ENCODE data around the gene HAS3. TPM values are rescaled to one million over a fixed set of nuclear protein-coding genes. Genes with fewer than 3 reads are reported as not detected.
"Not testable (repeated sequence)": the region's sequence is repeated elsewhere in the genome, so short reads cannot be mapped to it uniquely, and the experiment has no call there.

Gene HAS3, protein sequence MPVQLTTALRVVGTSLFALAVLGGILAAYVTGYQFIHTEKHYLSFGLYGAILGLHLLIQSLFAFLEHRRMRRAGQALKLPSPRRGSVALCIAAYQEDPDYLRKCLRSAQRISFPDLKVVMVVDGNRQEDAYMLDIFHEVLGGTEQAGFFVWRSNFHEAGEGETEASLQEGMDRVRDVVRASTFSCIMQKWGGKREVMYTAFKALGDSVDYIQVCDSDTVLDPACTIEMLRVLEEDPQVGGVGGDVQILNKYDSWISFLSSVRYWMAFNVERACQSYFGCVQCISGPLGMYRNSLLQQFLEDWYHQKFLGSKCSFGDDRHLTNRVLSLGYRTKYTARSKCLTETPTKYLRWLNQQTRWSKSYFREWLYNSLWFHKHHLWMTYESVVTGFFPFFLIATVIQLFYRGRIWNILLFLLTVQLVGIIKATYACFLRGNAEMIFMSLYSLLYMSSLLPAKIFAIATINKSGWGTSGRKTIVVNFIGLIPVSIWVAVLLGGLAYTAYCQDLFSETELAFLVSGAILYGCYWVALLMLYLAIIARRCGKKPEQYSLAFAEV
- 1 to 10 TPM; 1.2 to 1.4 TPM for total RNA-seq

- Mint-ChIP-seq H3K9me3 (no peaks in the 10 kb centered on the region), H3K36me3 (ENCODE audit: insufficient read depth in 2 of 2) (peaks cover 4 to 5% of the 10 kb centered on the region in 2 donors), H3K27me3 (ENCODE audit: low read depth) (peaks cover 45% of the 10 kb centered on the region), H3K4me3 (peak within 1 kb of the TSS; percentile 88 to 95), H3K27ac (no peak within 1 kb of the TSS), H3K4me1 (ENCODE audit: low read depth) (peaks cover 21% of the 10 kb centered on the region)
- DNase-seq = peak; percentile 49 to 52
- peak; percentile 74 to 78 for ATAC-seq (replicated peaks in 1 of 2)
Observed at GRCh38 chr16:69105501-69106361, at the start of gene HAS3. Gene HAS3 (plus strand): TSS chr16:69105653. CDS start chr16:69109396, 3,743 bp downstream.

DNA sequence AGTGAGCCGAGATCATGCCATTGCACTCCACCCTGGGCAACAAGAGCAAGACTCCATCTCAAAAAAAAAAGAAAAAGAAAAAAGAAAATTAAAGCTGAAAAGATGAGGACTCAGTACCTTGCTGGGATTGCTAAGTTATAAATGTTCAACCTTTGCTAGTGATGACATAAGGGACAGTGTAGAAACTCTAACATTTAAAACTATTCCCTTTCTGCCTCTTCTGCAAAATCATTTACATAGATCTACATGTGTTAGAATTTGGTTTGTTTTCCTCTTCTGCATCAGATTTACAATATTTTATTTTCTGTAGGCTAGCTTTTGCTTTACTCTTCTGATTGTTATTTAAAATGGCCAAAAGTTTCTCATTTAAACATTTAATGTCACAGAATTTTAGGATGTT, 49.5 kb upstream of the HAS3 start:
- Mint-ChIP-seq H3K4me3 (no peak overlapping the region), H3K4me1 (ENCODE audit: low read depth) (peaks cover 14% of the 10 kb centered on the region), H3K27ac (no peak overlapping the region), H3K36me3 (ENCODE audit: insufficient read depth in 2 of 2) (no peaks in the 10 kb centered on the region), H3K27me3 (ENCODE audit: low read depth) (no peaks in the 10 kb centered on the region), H3K9me3 (no peaks in the 10 kb centered on the region)
- ATAC-seq (replicated peaks in 1 of 2) = no peak
- DNase-seq = no peak

GRCh38 chr16:69056421-69056820, 49.0 kb upstream of the HAS3 start:
- DNase-seq (no peak), ATAC-seq (replicated peaks in 1 of 2) (no peak)
- Mint-ChIP-seq H3K4me1 (ENCODE audit: low read depth) (peaks cover 14% of the 10 kb centered on the region), H3K4me3 (no peak overlapping the region), H3K27me3 (ENCODE audit: low read depth) (no peaks in the 10 kb centered on the region), H3K27ac (no peak overlapping the region), H3K36me3 (ENCODE audit: insufficient read depth in 2 of 2) (no peaks in the 10 kb centered on the region), H3K9me3 (no peaks in the 10 kb centered on the region)

DNA sequence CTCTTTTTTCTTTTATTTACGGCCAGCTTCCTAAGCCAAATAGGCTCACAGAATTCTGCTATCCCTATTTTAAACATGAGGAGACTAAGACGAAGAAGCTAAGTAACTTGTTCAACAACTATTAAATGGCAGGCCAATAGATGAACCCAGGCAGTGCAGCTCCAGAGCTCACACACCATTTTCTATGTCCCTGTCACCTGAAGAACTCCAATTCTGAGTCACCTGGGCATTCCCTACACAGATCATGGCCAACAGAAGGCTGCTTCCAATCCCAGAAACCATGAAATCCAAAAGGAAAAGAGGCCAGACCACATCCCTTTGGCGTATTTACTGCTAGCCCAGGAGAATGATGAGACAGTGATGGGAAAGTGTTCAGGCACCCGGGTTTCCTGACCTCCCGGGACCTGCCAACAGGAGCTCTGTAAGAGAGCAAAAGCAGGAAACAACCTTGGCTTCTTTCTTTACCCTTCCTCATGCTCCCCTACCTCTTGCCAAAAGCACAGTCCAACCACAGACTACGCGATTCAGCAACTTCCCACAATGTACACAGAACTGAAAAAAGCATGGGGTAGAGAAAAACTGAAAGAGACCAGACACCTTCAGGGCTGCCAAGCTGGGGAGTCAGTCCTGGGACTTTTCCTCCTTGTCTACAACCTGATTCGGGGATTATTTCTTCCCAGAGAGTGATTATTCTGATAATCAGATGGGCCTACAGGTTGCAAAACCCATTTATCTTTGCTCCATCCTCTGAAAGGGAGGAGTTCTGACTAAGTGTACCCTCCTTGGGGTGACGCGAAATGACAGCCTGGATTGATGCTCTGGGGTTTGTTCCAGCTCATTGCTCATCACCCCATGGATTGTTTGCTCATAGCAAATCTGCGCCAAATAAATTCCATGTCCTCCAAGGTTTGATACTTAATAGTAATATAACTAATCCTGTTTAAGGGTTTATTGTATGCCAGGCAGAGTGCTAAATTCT, 47.8 kb upstream of the HAS3 start:
- Mint-ChIP-seq H3K9me3 (no peaks in the 10 kb centered on the region), H3K4me3 (no peak overlapping the region)

GRCh38 chr16:69063491-69063890, 42.0 kb upstream of the HAS3 start:
- not testable (repeated sequence) for H3K4me1 Mint-ChIP-seq (ENCODE audit: low read depth); DNase-seq; H3K27me3 Mint-ChIP-seq (ENCODE audit: low read depth); H3K27ac Mint-ChIP-seq; H3K4me3 Mint-ChIP-seq; H3K9me3 Mint-ChIP-seq; H3K36me3 Mint-ChIP-seq (ENCODE audit: insufficient read depth in 2 of 2); ATAC-seq (replicated peaks in 1 of 2)

More for the DNA sequence above, 47.8 kb upstream of the HAS3 start:
- H3K27me3 Mint-ChIP-seq (ENCODE audit: low read depth) = no peaks in the 10 kb centered on the region
- H3K27ac Mint-ChIP-seq = no peak overlapping the region
- peaks cover 14% of the 10 kb centered on the region for H3K4me1 Mint-ChIP-seq (ENCODE audit: low read depth)
- ATAC-seq (replicated peaks in 1 of 2) = peak in 1 of 2 donors; percentile 27
- peak in 1 of 2 donors; percentile 2 for DNase-seq
- H3K36me3 Mint-ChIP-seq (ENCODE audit: insufficient read depth in 2 of 2) = no peaks in the 10 kb centered on the region

GRCh38 chr16:69064124-69064763, 41.2 kb upstream of the HAS3 start:
- Mint-ChIP-seq H3K27ac (no peak overlapping the region), H3K27me3 (ENCODE audit: low read depth) (no peaks in the 10 kb centered on the region), H3K4me3 (no peak overlapping the region), H3K36me3 (ENCODE audit: insufficient read depth in 2 of 2) (no peaks in the 10 kb centered on the region), H3K9me3 (no peaks in the 10 kb centered on the region), H3K4me1 (ENCODE audit: low read depth) (no peaks in the 10 kb centered on the region)
- ATAC-seq (replicated peaks in 1 of 2) (no peak), DNase-seq (no peak)

GRCh38 chr16:69064764-69065313, 40.6 kb upstream of the HAS3 start:
- no peak for DNase-seq
- Mint-ChIP-seq H3K27me3 (ENCODE audit: low read depth) (no peaks in the 10 kb centered on the region), H3K4me1 (ENCODE audit: low read depth) (no peaks in the 10 kb centered on the region), H3K36me3 (ENCODE audit: insufficient read depth in 2 of 2) (no peaks in the 10 kb centered on the region), H3K27ac (no peak overlapping the region), H3K9me3 (no peaks in the 10 kb centered on the region), H3K4me3 (no peak overlapping the region)
- no peak for ATAC-seq (replicated peaks in 1 of 2)

- DNase-seq = no peak
- Mint-ChIP-seq H3K4me3 (no peak overlapping the region), H3K9me3 (no peaks in the 10 kb centered on the region), H3K27ac (peak overlapping the region; percentile 7), H3K36me3 (ENCODE audit: insufficient read depth in 2 of 2) (no peaks in the 10 kb centered on the region), H3K4me1 (ENCODE audit: low read depth) (no peaks in the 10 kb centered on the region), H3K27me3 (ENCODE audit: low read depth) (no peaks in the 10 kb centered on the region)
- ATAC-seq (replicated peaks in 1 of 2) = no peak
Observed at GRCh38 chr16:69069504-69069903, 35.9 kb upstream of the HAS3 start.

GRCh38 chr16:69071036-69071435, 34.4 kb upstream of the HAS3 start:
- Mint-ChIP-seq H3K4me1 (ENCODE audit: low read depth) (no peaks in the 10 kb centered on the region), H3K27ac (no peak overlapping the region), H3K27me3 (ENCODE audit: low read depth) (no peaks in the 10 kb centered on the region), H3K4me3 (no peak overlapping the region), H3K36me3 (ENCODE audit: insufficient read depth in 2 of 2) (no peaks in the 10 kb centered on the region), H3K9me3 (no peaks in the 10 kb centered on the region)
- no peak for DNase-seq
- no peak for ATAC-seq (replicated peaks in 1 of 2)

GRCh38 chr16:69072640-69072974, 32.8 kb upstream of the HAS3 start:
- H3K4me1 Mint-ChIP-seq (ENCODE audit: low read depth) = no peaks in the 10 kb centered on the region
- no peak for ATAC-seq (replicated peaks in 1 of 2)

GRCh38 chr16:69073181-69073702, 32.2 kb upstream of the HAS3 start:
- Mint-ChIP-seq H3K4me1 (ENCODE audit: low read depth) (no peaks in the 10 kb centered on the region), H3K27me3 (ENCODE audit: low read depth) (no peaks in the 10 kb centered on the region), H3K9me3 (no peaks in the 10 kb centered on the region), H3K4me3 (no peak overlapping the region), H3K36me3 (ENCODE audit: insufficient read depth in 2 of 2) (no peaks in the 10 kb centered on the region), H3K27ac (no peak overlapping the region)
- no peak for ATAC-seq (replicated peaks in 1 of 2)
- no peak for DNase-seq

More at GRCh38 chr16:69072640-69072974, 32.8 kb upstream of the HAS3 start:
- Mint-ChIP-seq H3K27me3 (ENCODE audit: low read depth) (no peaks in the 10 kb centered on the region), H3K4me3 (no peak overlapping the region), H3K27ac (no peak overlapping the region), H3K9me3 (no peaks in the 10 kb centered on the region), H3K36me3 (ENCODE audit: insufficient read depth in 2 of 2) (no peaks in the 10 kb centered on the region)
- no peak for DNase-seq

DNA sequence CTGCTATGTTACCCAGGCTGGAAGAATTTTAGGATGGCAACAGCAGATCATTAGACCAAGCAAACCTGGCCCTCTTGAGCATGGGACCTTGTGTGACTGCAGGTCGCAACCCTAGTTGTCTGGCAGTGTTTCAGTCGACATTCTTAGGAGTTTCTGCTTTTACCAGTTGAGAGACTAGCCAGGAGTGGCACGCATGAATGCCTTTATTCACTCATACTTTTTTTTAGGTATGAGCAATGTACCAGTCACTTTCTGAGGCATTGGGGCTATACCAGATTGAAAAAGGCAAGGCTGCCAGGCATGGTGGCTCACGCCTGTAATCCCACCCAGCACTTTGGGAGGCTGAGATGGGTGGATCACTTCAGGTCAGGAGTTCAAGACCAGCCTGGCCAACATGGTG, 28.2 kb upstream of the HAS3 start:
- Mint-ChIP-seq H3K9me3 (no peaks in the 10 kb centered on the region), H3K4me3 (no peak overlapping the region), H3K4me1 (ENCODE audit: low read depth) (no peaks in the 10 kb centered on the region), H3K27me3 (ENCODE audit: low read depth) (no peaks in the 10 kb centered on the region), H3K27ac (no peak overlapping the region), H3K36me3 (ENCODE audit: insufficient read depth in 2 of 2) (no peaks in the 10 kb centered on the region)
- no peak for DNase-seq
- no peak for ATAC-seq (replicated peaks in 1 of 2)
